ENCODE measurements around the gene LECT2. TPM values are rescaled to one million over a fixed set of nuclear protein-coding genes. Genes with fewer than 3 reads are reported as not detected.

Gene LECT2
- total and polyA plus RNA-seq, 2 donors from 2014 or later, result not detected

- Histone ChIP-seq H3K9me3 (ENCODE audit: control insufficient read depth in 2 of 3, insufficient read depth in 1 of 3, low read length in 3 of 3) (no peaks in the 10 kb centered on the region), H3K36me3 (ENCODE audit: control insufficient read depth in 2 of 3, insufficient read depth in 3 of 3, low read length in 3 of 3) (no peaks in the 10 kb centered on the region), H3K27ac (ENCODE audit: low read depth in 2 of 2, low read length in 2 of 2) (no peak overlapping the region), H3K4me3 (ENCODE audit: low read length in 3 of 3) (no peak overlapping the region), H3K27me3 (ENCODE audit: control insufficient read depth, insufficient read depth, low read length) (no peaks in the 10 kb centered on the region), H3K9ac (ENCODE audit: low read length in 3 of 3) (no peak overlapping the region), H3K4me1 (ENCODE audit: control insufficient read depth in 2 of 3, insufficient read depth in 2 of 3, low read depth in 1 of 3, low read length in 3 of 3) (no peaks in the 10 kb centered on the region)
- intact Hi-C loops (cut with DNase I), result no loop called here
- TF ChIP-seq, protein P1, sequence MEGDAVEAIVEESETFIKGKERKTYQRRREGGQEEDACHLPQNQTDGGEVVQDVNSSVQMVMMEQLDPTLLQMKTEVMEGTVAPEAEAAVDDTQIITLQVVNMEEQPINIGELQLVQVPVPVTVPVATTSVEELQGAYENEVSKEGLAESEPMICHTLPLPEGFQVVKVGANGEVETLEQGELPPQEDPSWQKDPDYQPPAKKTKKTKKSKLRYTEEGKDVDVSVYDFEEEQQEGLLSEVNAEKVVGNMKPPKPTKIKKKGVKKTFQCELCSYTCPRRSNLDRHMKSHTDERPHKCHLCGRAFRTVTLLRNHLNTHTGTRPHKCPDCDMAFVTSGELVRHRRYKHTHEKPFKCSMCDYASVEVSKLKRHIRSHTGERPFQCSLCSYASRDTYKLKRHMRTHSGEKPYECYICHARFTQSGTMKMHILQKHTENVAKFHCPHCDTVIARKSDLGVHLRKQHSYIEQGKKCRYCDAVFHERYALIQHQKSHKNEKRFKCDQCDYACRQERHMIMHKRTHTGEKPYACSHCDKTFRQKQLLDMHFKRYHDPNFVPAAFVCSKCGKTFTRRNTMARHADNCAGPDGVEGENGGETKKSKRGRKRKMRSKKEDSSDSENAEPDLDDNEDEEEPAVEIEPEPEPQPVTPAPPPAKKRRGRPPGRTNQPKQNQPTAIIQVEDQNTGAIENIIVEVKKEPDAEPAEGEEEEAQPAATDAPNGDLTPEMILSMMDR (IDR thresholded peaks at IDR 0.05; ENCODE audit: borderline replicate concordance, extremely low read depth, insufficient read depth), result peak; percentile 66
- DNase-seq (peak; percentile 41 to 82 (median 67)), FAIRE-seq (no peak)
Observed at GRCh38 chr5:135977375-135977928, 22.7 kb upstream of the LECT2 start.

GRCh38 chr5:135976216-135976615, 21.4 kb upstream of the LECT2 start:
- TF ChIP-seq, protein P1 (IDR thresholded peaks at IDR 0.05; ENCODE audit: borderline replicate concordance, extremely low read depth, insufficient read depth), result no peak
- intact Hi-C loops (cut with DNase I), result no loop called here
- H3K4me1 ChIP-seq (ENCODE audit: control insufficient read depth in 2 of 3, insufficient read depth in 2 of 3, low read depth in 1 of 3, low read length in 3 of 3), result no peaks in the 10 kb centered on the region
- no peaks in the 10 kb centered on the region for H3K27me3 ChIP-seq (ENCODE audit: control insufficient read depth, insufficient read depth, low read length)
- no peak overlapping the region for H3K9ac ChIP-seq (ENCODE audit: low read length in 3 of 3)
- no peak overlapping the region for H3K4me3 ChIP-seq (ENCODE audit: low read length in 3 of 3)
- FAIRE-seq (no peak), DNase-seq (no peak)
- H3K27ac ChIP-seq (ENCODE audit: low read depth in 2 of 2, low read length in 2 of 2), result no peak overlapping the region
- no peaks in the 10 kb centered on the region for H3K9me3 ChIP-seq (ENCODE audit: control insufficient read depth in 2 of 3, insufficient read depth in 1 of 3, low read length in 3 of 3)
- H3K36me3 ChIP-seq (ENCODE audit: control insufficient read depth in 2 of 3, insufficient read depth in 3 of 3, low read length in 3 of 3), result no peaks in the 10 kb centered on the region

DNA sequence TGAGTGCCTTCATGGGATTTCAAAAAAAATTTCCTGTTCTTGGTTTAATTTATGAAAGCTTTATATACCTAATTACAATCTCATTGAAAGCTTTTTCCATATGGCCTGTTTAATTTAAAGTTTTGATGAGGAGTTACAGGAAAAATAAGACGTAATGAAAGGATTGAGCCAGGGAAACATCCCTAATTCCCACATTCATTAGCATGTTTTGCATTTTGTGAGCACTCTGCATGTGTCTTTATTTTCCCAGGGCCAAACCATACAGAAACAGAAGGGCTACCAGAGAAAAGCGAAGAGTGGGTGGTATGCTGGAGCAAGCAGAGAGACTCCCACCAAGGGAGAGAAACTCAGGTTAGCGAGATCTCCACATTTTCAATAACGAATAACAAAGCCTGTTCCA, 20.3 kb upstream of the LECT2 start:
- no peaks in the 10 kb centered on the region for H3K36me3 ChIP-seq (ENCODE audit: control insufficient read depth in 2 of 3, insufficient read depth in 3 of 3, low read length in 3 of 3)
- TF ChIP-seq, protein P1 (IDR thresholded peaks at IDR 0.05; ENCODE audit: borderline replicate concordance, extremely low read depth, insufficient read depth), result no peak
- DNase-seq (no peak), FAIRE-seq (no peak)
- no peaks in the 10 kb centered on the region for H3K4me1 ChIP-seq (ENCODE audit: control insufficient read depth in 2 of 3, insufficient read depth in 2 of 3, low read depth in 1 of 3, low read length in 3 of 3)
- no peak overlapping the region for H3K27ac ChIP-seq (ENCODE audit: low read depth in 2 of 2, low read length in 2 of 2)
- no peaks in the 10 kb centered on the region for H3K27me3 ChIP-seq (ENCODE audit: control insufficient read depth, insufficient read depth, low read length)
- H3K4me3 ChIP-seq (ENCODE audit: low read length in 3 of 3), result no peak overlapping the region
- intact Hi-C loops (cut with DNase I), result no loop called here
- H3K9me3 ChIP-seq (ENCODE audit: control insufficient read depth in 2 of 3, insufficient read depth in 1 of 3, low read length in 3 of 3), result no peaks in the 10 kb centered on the region
- H3K9ac ChIP-seq (ENCODE audit: low read length in 3 of 3), result no peak overlapping the region

Data from kidney (tissue), 14 donors.